ENCODE results near the gene SYNPO2. TPM values are rescaled to one million over a fixed set of nuclear protein-coding genes. Genes with fewer than 3 reads are reported as not detected.
"Not testable (repeated sequence)": the region's sequence is repeated elsewhere in the genome, so short reads cannot be mapped to it uniquely, and the experiment has no call there.

SYNPO2 gene
- total RNA-seq, 1 donor from 2014 or later: 381 TPM

- DNase-seq (ENCODE audit: low spot score): peak; percentile 52
These were observed 111.7 kb downstream of the SYNPO2 start for GRCh38 chr4:119000400-119000799.

DNA sequence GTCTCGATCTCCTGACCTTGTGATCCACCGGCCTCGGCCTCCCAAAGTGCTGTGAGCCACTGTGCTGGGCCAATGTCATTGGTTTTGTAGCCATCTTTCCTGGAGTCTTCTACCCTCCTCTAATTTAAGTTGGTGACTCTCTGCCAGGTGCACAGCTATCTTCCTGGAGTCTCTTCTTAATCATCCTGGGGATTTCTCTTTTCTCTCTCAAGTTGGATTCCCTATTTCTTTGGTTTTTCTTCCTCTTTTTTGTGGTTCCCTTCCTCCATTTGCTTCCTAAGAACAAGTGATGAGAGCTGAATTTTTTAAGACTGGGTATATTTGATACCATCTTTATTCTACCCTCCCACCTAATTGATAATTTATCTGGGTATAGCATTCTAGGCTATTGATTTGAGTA, 113.8 kb downstream of the SYNPO2 start:
- DNase-seq (ENCODE audit: low spot score): no peak

DNA sequence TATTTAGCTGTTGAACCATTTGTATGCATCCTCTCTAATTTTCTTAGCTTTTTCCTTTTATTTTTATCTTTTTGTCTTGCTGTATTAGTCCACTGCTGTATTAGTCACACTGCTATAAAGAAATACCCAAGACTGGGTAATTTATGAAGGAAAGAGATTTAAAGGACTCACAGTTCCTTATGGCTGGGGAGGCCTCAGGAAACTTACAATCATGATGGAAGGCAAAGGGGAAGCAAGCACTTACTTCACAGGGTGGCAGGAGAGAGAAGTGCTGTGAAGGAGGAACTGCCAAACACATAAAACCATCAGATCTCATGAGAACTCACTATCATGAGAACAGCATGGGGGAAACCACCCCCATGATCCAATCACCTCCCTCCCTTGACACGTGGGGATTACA, 114.3 kb downstream of the SYNPO2 start:
- not testable (repeated sequence) for DNase-seq (ENCODE audit: low spot score)

- no peak for DNase-seq (ENCODE audit: low spot score)
These were observed 117.3 kb downstream of the SYNPO2 start for GRCh38 chr4:119005928-119006460.

- DNase-seq (ENCODE audit: low spot score): no peak
These were observed 120.1 kb downstream of the SYNPO2 start for GRCh38 chr4:119008761-119009160.

- DNase-seq (ENCODE audit: low spot score): not testable (repeated sequence)
These were observed 121.6 kb downstream of the SYNPO2 start for GRCh38 chr4:119010221-119010620.

DNA sequence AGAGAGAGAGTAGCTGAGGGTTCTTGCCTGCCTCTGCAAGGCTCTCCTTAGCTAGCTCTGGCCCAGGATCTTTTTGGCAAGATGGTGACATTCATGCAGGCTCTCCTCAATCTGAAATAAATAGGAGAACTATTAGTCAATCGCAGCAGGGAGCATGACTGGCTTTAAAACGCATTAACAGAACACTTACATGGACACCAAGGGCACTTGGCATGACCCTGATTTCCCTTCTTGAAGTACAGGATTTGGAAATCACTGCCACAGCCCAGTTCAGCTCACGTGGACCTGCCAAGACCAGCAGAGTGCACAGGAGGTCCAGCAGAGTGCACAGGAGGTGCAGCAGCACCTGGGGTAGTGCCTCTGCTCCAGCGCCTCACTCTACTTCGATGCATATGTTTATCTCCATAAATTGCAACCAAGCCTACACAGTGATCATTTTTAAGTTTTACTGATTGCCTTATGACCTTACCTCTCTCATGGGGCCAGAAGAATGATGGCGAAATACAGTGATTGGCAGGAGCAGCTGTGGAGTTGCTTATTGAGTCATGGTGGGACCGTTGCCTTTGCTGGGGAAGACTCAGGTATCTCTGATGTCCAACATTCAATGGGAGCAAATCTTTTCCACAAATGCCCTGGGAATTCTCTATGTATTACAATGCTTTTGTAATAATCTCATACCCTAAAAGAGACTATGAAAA, 122.4 kb downstream of the SYNPO2 start:
- DNase-seq (ENCODE audit: low spot score): no peak

DNA sequence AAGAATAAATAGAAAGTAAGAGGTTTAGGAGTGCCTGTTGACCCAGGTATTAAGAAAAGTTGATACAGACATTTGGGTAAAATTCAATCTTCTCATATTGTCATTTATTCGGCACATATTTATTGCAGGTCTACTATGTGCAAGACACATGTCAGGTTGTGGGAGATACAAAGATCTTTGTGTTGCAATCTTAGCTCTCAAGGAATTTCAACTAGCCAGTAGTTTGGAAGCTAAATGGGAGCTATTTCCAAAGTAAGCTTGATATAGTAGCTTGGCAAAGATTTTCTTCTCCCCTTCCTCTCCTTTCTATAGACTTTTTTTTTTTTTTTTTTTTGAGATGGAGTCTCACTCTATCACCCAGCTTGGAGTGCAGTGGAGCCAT, 122.9 kb downstream of the SYNPO2 start:
- DNase-seq (ENCODE audit: low spot score): no peak

DNA sequence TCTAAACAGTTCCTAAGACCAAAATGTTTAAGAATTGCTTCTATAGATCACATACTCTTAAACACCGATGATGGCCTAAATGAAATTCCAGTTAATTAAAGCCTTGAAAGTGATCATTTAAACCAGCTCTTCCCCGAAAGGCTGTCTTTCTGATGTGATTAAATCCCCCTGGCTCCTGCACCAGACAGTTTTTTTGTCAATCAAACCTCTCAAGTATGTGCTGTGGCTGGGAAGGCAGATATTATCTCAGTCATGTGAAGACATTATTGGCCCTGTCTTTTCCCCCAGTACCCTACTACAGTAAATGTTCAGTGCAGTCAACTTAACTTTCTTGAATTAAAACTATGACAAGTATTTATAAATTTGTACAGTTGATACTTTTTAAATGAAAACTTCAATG, 126.0 kb downstream of the SYNPO2 start:
- DNase-seq (ENCODE audit: low spot score): no peak

DNA sequence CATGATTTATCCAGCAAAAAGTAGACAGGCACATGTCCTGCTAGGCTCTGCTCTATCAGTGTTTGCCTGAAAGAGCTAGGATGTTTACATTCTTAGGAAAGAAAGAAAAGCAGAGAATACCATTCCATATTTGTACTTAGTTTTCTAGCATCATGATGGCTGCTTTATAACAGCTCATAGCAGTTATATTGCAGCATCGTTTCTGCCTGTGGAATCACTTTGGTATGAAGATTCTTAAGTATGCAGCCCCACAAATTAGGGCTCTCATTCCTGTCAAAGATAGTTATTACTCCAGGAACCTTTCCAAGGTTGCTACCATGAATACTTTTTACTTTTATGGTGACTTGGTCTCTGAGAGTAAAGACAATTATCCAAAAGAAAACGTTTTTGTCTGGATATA, 128.0 kb downstream of the SYNPO2 start:
- DNase-seq (ENCODE audit: low spot score): no peak

GRCh38 chr4:119017636-119018035, 129.0 kb downstream of the SYNPO2 start:
- no peak for DNase-seq (ENCODE audit: low spot score)

GRCh38 chr4:119020158-119020557, 131.5 kb downstream of the SYNPO2 start:
- no peak for DNase-seq (ENCODE audit: low spot score)

GRCh38 chr4:119022520-119022919, 133.9 kb downstream of the SYNPO2 start:
- not testable (repeated sequence) for DNase-seq (ENCODE audit: low spot score)

DNA sequence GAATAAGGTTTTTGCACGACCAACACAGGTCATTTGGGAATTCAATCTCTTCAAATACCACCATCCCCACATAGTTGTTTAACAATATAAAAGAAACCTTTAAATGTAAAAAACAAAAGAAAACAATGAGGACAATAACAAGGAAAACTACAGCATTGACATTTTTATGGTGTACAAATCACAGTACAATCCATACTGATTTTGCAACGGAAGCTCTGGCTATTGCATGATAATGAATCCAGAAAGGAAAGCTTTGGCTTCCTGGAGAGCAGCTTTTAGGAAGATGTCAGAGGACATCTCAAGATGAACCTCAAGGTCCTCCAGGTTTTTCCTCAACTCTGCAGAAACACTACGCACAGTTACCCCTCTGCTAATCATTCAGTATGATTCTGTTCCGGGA, 135.4 kb downstream of the SYNPO2 start:
- no peak for DNase-seq (ENCODE audit: low spot score)

DNA sequence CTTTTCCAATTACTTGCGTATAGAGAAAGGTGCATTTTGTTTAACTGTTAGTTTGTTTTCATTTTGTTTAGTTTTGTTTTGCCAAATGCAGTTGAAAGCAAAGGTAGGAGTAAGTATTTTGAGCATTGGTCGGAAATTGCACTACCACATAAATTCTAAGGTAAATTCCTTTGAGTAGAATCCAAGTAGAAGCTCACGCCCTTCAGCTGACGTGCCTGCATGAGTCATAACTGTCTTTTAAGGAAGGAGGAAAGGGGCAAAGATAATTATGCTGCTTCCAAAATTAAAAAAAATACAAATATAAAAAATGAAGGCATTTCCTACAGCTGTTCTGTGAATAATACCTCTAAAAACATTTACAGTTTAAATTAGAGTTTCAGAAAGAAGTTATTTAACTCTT, 136.8 kb downstream of the SYNPO2 start:
- DNase-seq (ENCODE audit: low spot score): no peak

- peak; percentile 73 for DNase-seq (ENCODE audit: low spot score)
These were observed 137.4 kb downstream of the SYNPO2 start for GRCh38 chr4:119025916-119026661.

GRCh38 chr4:119026662-119027444, 138.2 kb downstream of the SYNPO2 start:
- no peak for DNase-seq (ENCODE audit: low spot score)

DNA sequence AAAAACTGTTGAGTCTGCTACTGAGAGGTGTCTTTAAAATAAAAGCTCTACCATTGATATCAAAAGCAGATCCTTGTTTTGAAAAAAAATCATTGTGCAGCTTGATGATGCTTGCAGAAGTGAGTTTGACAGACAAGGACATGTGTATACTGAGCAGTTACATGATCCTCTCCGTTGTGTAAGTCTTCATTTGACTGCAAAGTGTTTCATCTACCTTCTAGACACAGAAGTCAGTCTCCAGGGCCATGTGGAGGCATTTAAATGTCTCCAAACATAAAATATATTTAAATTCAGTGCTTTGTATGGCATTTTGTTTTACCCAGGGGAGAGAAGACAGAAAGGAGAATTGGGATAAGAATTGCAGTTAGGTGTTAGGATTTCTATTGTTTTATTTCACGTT, 139.2 kb downstream of the SYNPO2 start:
- no peak for DNase-seq (ENCODE audit: low spot score)

DNA sequence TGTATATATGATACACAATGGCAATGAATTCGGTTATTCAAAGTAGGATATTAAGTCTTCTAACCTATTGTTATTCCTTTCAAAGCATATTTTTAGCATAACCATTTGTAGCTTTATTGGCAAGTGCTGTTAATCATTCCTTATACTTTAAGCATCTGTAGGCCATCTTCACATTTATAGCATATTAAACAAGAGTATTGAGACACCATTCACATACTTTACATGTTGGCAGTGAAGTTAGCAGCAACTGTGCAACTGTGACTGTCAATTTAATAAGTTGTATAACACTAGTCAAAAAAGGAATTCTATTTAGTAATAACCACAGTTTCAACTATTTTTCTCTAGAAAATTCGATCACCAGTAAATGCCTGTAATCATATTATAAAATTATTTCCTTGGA, 139.6 kb downstream of the SYNPO2 start:
- no peak for DNase-seq (ENCODE audit: low spot score)

- no peak for DNase-seq (ENCODE audit: low spot score)
These were observed 141.3 kb downstream of the SYNPO2 start for GRCh38 chr4:119029847-119030535.

- DNase-seq (ENCODE audit: low spot score): no peak
These were observed 141.9 kb downstream of the SYNPO2 start for GRCh38 chr4:119030536-119030890.

- no peak for DNase-seq (ENCODE audit: low spot score)
These were observed 142.6 kb downstream of the SYNPO2 start for GRCh38 chr4:119031218-119031617.

Data from ureter (tissue), 1 donor.